AG04450 (cell line): Measurements from ENCODE around the gene POFUT1. TPM values are rescaled to one million over a fixed set of nuclear protein-coding genes. Genes with fewer than 3 reads are reported as not detected.

Experiments used
- CTCF ChIA-PET: fragments of 300-600, 350-600 bp; formaldehyde crosslinking; extraction: SDS; loops from one replicate; lab custom pipeline; 2022; ENCODE audit warnings: antibody characterized with exemption, inconsistent platforms; lab: Charles Lee
- POLR2A ChIA-PET: fragments of 350-600 bp; formaldehyde crosslinking; extraction: SDS; loops from one replicate; lab custom pipeline; 2021; ENCODE audit warnings: antibody characterized with exemption, inconsistent platforms; lab: Yijun Ruan, JAX
- DNase-seq: peaks from one replicate; pipeline ENCODE4 v3.0.0-alpha.2; 2011; ENCODE audit warnings: low read depth, low spot score
- H3K27ac ChIP-seq: one replicate; pipeline ENCODE4 v1.5.1; 2012; ENCODE audit warnings: low read depth, low read length, control low read depth
- H3K27me3 ChIP-seq: one replicate; pipeline ENCODE4 v1.6.0; 2012; ENCODE audit warnings: low read length; ENCODE audit not compliant: control insufficient read depth, insufficient read depth
- H3K4me3 ChIP-seq: 2 replicates; pipeline ENCODE4 v1.5.1; 2011; ENCODE audit warnings: mild to moderate bottlenecking, low read depth, low read length, control low read depth
- H3K9me3 ChIP-seq: 2 replicates; pipeline ENCODE4 v1.5.1; 2012; ENCODE audit warnings: low read length; ENCODE audit not compliant: control insufficient read depth, insufficient read depth
- polyA plus RNA-seq: library from polyadenylated mRNA; depleted of rRNA; stranded (reverse); fragments of >200 nt; gene quantifications from 2 replicates; pipeline ENCODE4 v1.2.3, GENCODE V29; 2011; rRNA removed
- TF ChIP-seq, protein P1 (sequence below): IDR thresholded peaks from 2 replicates; pipeline ENCODE4 v1.5.1; 2011; ENCODE audit warnings: low read depth, low read length, control low read depth, inconsistent platforms

The POFUT1 gene
- polyA plus RNA-seq, 1 experiment: 40.2 TPM

DNA sequence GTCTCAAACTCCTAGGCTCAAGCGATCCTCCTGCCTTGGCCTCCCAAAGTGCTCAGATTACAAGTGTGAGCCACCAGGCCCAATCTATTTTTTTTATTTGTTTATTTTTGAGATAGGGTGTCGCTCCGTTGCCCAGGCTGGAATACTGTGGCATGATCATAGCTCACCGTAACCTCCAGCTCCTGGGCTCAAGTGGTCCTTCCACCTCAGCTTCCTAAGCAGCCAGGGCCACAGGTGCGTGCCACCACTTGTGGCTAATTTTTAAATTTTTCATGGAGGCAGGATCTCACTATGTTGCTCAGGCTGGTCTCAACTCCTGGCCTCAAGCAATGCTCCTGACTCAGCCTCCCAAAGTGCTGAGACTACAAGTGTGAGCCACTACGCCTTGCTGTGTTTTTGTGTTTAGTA is 79.6 kb downstream of the POFUT1 start:
- H3K27me3 ChIP-seq: no peaks in the 10 kb centered on the region
- POLR2A ChIA-PET: no interaction called here

More for the DNA sequence above, 79.6 kb downstream of the POFUT1 start:
- Histone ChIP-seq H3K9me3 (no peaks in the 10 kb centered on the region), H3K27ac (no peak overlapping the region), H3K4me3 (no peak overlapping the region)
- no peak for DNase-seq
- CTCF ChIA-PET: no interaction called here
- TF ChIP-seq, protein P1, sequence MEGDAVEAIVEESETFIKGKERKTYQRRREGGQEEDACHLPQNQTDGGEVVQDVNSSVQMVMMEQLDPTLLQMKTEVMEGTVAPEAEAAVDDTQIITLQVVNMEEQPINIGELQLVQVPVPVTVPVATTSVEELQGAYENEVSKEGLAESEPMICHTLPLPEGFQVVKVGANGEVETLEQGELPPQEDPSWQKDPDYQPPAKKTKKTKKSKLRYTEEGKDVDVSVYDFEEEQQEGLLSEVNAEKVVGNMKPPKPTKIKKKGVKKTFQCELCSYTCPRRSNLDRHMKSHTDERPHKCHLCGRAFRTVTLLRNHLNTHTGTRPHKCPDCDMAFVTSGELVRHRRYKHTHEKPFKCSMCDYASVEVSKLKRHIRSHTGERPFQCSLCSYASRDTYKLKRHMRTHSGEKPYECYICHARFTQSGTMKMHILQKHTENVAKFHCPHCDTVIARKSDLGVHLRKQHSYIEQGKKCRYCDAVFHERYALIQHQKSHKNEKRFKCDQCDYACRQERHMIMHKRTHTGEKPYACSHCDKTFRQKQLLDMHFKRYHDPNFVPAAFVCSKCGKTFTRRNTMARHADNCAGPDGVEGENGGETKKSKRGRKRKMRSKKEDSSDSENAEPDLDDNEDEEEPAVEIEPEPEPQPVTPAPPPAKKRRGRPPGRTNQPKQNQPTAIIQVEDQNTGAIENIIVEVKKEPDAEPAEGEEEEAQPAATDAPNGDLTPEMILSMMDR: no peak

Other genes starting within 250 kb of the POFUT1 start
- gene XKR7, start 239.7 kb upstream of the POFUT1 start, polyA plus RNA-seq: not detected in 2 replicates
- gene CCM2L, start 197.4 kb upstream of the POFUT1 start, polyA plus RNA-seq: not detected in 2 replicates
- gene HCK, start 155.6 kb upstream of the POFUT1 start, polyA plus RNA-seq: not detected in 2 replicates
- 75.6 and 83.9 TPM in 2 replicates for gene TM9SF4, start 98.2 kb upstream of the POFUT1 start, polyA plus RNA-seq
- 5.9 and 8.9 TPM in 2 replicates for gene PLAGL2, start 137 bp upstream of the POFUT1 start, polyA plus RNA-seq
- gene KIF3B, start 69.8 kb downstream of the POFUT1 start, polyA plus RNA-seq: 28.7 and 30.5 TPM in 2 replicates
- 28.9 and 31.7 TPM in 2 replicates for gene ASXL1, start 150.5 kb downstream of the POFUT1 start, polyA plus RNA-seq